AG09309 (cell line): ENCODE measurements around the gene AVPR1A.

Experiments used
- DNase-seq: peaks from one replicate; pipeline ENCODE4 v3.0.0-alpha.2; 2010; ENCODE audit warnings: low read depth
- H3K4me3 ChIP-seq: 2 replicates; pipeline ENCODE4 v1.5.1; 2011; ENCODE audit warnings: mild to moderate bottlenecking, low read depth, low read length, moderate library complexity; ENCODE audit not compliant: control insufficient read depth
- TF ChIP-seq, protein P1 (sequence below): IDR thresholded peaks from 2 replicates; pipeline ENCODE4 v1.5.1; 2011; ENCODE audit warnings: mild to moderate bottlenecking, low read depth, low read length, inconsistent platforms; ENCODE audit not compliant: insufficient read depth, control insufficient read depth; ENCODE audit errors: missing control alignments

Gene AVPR1A

DNA sequence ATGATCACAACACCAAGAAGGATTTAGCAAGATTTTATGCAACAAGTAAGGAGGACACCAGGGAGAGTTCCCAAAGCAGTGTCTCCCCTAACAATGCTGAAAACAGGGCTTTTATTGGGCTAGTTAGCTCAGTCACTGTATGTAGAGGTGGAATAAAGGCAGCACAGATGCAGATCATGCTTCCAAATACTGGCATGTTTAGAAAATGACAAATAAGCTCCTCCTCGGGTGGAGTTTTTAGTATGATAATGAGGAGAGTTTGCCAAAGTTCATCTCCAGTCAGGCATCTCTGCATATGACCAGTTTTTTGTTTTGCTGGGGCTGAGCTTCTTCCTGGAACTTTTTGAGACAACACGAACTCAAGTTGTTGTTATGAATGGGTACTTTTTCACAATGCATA is 4.4 kb upstream of the AVPR1A start:
- H3K4me3 ChIP-seq: no peak overlapping the region
- TF ChIP-seq, protein P1, sequence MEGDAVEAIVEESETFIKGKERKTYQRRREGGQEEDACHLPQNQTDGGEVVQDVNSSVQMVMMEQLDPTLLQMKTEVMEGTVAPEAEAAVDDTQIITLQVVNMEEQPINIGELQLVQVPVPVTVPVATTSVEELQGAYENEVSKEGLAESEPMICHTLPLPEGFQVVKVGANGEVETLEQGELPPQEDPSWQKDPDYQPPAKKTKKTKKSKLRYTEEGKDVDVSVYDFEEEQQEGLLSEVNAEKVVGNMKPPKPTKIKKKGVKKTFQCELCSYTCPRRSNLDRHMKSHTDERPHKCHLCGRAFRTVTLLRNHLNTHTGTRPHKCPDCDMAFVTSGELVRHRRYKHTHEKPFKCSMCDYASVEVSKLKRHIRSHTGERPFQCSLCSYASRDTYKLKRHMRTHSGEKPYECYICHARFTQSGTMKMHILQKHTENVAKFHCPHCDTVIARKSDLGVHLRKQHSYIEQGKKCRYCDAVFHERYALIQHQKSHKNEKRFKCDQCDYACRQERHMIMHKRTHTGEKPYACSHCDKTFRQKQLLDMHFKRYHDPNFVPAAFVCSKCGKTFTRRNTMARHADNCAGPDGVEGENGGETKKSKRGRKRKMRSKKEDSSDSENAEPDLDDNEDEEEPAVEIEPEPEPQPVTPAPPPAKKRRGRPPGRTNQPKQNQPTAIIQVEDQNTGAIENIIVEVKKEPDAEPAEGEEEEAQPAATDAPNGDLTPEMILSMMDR: no peak
- DNase-seq: no peak

DNA sequence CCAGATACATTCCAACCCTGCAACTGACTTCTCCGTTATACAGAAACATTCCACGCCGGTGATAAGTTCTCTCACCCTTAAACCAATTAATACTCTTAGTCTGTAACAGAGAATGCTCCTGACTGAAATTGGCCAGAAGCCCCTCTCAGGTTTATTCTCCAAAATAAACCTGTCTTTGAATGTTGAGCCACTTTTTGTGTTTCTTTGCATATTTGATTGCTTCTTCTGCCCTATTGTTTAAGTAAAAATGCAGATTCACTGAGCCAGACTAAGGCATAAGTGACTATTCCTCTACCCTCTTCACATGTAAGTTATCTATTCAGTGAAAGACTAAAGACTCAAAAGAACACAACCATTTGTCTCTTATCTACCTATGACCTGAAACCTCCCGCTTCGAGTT is 3.6 kb upstream of the AVPR1A start:
- no peak overlapping the region for H3K4me3 ChIP-seq
- TF ChIP-seq, protein P1: no peak
- no peak for DNase-seq

DNA sequence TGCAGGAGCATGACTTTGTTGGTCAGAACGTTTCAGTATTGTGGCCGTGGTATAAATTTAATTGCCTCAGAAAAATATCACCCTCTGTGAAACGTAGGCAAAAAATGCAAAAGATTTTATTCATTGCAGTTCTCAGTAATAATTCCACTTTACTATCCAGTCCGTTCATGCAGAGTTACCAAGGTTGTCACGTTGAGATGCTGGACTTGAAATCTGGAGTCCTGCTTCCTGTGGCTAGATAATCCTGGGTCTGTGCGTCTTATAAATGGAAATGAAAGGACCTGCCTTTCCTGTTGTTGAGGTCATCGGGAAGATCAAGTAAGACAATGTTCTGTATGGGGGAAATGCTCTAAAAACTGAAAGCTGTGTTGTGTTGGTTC is 1.3 kb upstream of the AVPR1A start:
- no peak overlapping the region for H3K4me3 ChIP-seq
- DNase-seq: no peak
- TF ChIP-seq, protein P1: no peak

DNA sequence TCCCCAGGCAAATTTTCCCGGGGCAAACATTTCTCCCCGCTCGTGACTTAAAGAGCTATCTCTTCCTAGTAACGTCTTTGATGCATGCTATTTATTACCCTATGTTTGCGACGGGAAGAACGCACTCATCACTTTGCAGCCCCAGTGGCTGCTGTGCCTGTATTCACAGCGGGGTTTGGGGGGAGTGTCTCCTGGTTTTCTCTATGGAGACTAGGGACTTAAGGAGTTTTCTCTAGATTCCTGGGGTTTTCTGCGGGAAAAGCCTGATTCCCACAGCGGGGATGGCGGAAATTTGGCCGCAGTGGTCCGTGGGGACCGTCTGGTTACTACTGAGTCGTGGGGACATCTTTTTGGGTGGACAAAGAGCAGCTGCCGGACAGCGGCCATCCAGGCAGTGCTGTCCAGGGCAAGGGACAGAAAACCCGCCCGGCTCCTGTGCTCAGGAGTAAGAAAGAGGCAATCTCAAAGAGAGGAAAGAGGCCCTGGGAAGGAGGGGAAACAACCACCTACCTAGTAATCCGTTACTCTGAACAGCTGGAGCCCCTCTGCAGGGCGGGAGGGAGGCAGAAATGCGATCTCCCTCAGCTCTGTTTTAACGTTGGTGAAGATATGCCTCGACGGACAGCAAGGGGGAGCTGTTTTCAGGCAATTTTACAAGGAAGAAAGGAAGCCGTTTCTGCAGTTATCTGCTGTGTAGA is 771 bp upstream of the AVPR1A start:
- H3K4me3 ChIP-seq: peak overlapping the region; percentile 5; the same call in 1 of the 2 replicates
- TF ChIP-seq, protein P1: peak; percentile 88
- no peak for DNase-seq

DNA sequence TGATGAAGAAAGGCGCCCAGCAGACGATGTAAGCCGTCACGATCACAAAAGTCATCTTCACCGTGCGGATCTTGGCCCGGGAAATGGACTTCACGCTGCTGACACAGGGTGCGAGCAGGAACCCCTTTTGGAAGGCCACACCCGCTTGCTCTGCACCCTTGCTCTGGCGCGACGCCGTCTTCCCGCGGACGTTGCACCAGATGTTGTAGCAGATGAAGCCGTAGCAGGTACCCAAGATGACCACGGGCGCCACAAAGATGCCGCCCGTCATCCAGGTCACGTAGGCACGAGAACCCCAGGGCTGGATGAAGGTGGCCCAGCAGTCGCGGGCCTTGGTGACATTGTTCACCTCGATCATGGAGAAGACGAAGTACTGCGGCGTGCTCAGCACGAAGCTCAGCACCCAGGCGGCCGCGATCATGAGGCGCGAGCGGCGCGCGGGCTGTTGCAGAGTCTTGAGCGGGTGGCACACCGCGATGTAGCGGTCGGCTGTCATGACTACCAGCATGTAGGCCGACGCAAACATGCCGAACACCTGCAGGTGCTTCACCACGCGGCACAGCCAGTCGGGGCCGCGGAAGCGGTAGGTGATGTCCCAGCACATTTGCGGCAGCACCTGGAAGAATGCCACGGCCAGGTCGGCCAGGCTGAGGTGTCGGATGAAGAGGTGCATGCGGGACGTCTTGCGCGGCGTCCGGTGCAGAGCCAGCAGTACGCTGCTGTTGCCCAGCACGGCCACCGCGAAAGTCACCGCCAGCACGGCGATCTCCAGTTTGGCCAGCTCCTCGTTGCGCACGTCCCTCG is 890 bp downstream of the AVPR1A start:
- TF ChIP-seq, protein P1: no peak
- DNase-seq: no peak
- H3K4me3 ChIP-seq: no peak overlapping the region

DNA sequence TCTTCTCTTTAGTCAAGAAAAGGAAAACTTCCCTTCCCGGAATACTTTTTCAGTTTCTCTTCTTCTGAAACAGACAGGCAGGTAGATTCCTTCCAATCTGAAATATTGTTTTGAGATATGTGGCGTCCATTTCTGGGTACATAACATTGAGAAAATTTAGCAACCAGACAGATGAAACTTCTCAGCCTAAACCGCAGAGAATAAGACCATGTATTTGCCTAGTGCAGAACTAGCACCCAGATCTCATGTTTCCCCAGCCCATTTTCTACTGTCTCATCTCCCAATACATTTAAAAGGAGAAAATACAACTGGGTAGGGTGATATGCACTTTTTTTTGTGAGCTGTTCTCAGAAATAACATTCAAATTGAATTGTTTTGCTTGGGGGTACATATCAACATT is 6.4 kb downstream of the AVPR1A start:
- no peak for DNase-seq
- no peak overlapping the region for H3K4me3 ChIP-seq
- TF ChIP-seq, protein P1: no peak
